T-helper 22 cell (primary cell): ENCODE measurements around the gene TMBIM1.
"Not testable (repeated sequence)": the region's sequence is repeated elsewhere in the genome, so short reads cannot be mapped to it uniquely, and the experiment has no call there.

Experiments used
- DNase-seq: peaks from one replicate; pipeline ENCODE4 v3.0.0-alpha.2; 2020; ENCODE audit warnings: low read depth

TMBIM1 gene

GRCh38 chr2:218291318-218292047, 820 bp downstream of the TMBIM1 start:
- no peak for DNase-seq

GRCh38 chr2:218290316-218291261, 1.7 kb downstream of the TMBIM1 start:
- peak; percentile 59 for DNase-seq

GRCh38 chr2:218289639-218290315, 2.5 kb downstream of the TMBIM1 start:
- no peak for DNase-seq

GRCh38 chr2:218286570-218287459, 5.5 kb downstream of the TMBIM1 start:
- DNase-seq, result peak; percentile 85

- no peak for DNase-seq
These were observed 6.7 kb downstream of the TMBIM1 start for GRCh38 chr2:218285604-218286003.

- peak; percentile 58 for DNase-seq
These were observed 8.0 kb downstream of the TMBIM1 start for GRCh38 chr2:218284106-218284811.

GRCh38 chr2:218282173-218282991, 9.9 kb downstream of the TMBIM1 start:
- DNase-seq, result no peak

GRCh38 chr2:218281449-218281848, 10.9 kb downstream of the TMBIM1 start:
- no peak for DNase-seq

GRCh38 chr2:218280260-218280870, 11.9 kb downstream of the TMBIM1 start:
- no peak for DNase-seq

GRCh38 chr2:218278531-218279360, 13.6 kb downstream of the TMBIM1 start:
- no peak for DNase-seq

GRCh38 chr2:218277921-218278320, 14.4 kb downstream of the TMBIM1 start:
- no peak for DNase-seq

GRCh38 chr2:218276986-218277755, 15.1 kb downstream of the TMBIM1 start:
- DNase-seq, result no peak

- no peak for DNase-seq
These were observed 16.8 kb downstream of the TMBIM1 start for GRCh38 chr2:218275371-218276072.

- DNase-seq, result no peak
These were observed 17.7 kb downstream of the TMBIM1 start for GRCh38 chr2:218274586-218274985.

GRCh38 chr2:218273908-218274249, 18.4 kb downstream of the TMBIM1 start:
- DNase-seq, result no peak

- not testable (repeated sequence) for DNase-seq
These were observed 18.9 kb downstream of the TMBIM1 start for GRCh38 chr2:218273214-218273907.
